Gastroesophageal sphincter (tissue), 3 donors: ENCODE measurements around the gene OR6B3.

Experiments
- EP300 ChIP-seq: sonication (generic); formaldehyde crosslinking; IDR thresholded peaks from one replicate; pipeline ENCODE4 v1.6.1; 2017; ENCODE audit warnings: antibody characterized with exemption, mild to moderate bottlenecking
- POLR2A ChIP-seq, 2 donors: fragments of 450-650 bp; IDR thresholded peaks; one replicate each; pipeline ENCODE4 v1.6.1; 2017; ENCODE audit warnings: antibody characterized with exemption in 2 of 2, mild to moderate bottlenecking in 2 of 2, moderate library complexity in 1 of 2
- TF ChIP-seq, protein P1 (sequence below), 4 experiments: fragments of 200-600 bp in 2 of 4; fragments of 450-650 bp in 2 of 4; sonication (generic) in 1 of 4; IDR thresholded peaks; one replicate each; pipeline ENCODE4 v1.5.1; 2017 to 2019; ENCODE audit warnings: antibody characterized with exemption in 4 of 4, mild to moderate bottlenecking in 2 of 4, moderate library complexity in 2 of 4

DNA sequence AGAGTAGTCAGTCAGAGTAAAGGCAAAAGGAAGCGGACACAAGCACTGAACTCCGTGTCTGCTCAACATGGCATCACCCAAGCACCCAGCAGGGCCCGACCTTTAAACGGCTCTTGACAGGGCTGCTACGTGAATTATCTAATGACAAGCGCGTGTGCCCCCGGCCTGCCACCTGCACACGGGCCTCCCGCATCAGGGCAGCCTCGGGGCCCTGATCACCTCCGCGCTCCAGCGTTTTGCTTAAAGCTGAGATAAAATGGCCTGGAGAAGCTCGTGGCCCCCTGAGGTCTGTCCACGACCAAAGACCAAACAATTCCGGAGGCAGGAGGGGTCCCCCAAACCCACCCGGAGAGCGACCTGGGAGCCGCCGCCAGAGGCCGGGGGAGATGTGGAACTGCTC is 28.6 kb downstream of the OR6B3 start:
- TF ChIP-seq, protein P1, sequence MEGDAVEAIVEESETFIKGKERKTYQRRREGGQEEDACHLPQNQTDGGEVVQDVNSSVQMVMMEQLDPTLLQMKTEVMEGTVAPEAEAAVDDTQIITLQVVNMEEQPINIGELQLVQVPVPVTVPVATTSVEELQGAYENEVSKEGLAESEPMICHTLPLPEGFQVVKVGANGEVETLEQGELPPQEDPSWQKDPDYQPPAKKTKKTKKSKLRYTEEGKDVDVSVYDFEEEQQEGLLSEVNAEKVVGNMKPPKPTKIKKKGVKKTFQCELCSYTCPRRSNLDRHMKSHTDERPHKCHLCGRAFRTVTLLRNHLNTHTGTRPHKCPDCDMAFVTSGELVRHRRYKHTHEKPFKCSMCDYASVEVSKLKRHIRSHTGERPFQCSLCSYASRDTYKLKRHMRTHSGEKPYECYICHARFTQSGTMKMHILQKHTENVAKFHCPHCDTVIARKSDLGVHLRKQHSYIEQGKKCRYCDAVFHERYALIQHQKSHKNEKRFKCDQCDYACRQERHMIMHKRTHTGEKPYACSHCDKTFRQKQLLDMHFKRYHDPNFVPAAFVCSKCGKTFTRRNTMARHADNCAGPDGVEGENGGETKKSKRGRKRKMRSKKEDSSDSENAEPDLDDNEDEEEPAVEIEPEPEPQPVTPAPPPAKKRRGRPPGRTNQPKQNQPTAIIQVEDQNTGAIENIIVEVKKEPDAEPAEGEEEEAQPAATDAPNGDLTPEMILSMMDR (IDR thresholded peaks at IDR 0.05), result no peak
- TF ChIP-seq POLR2A (IDR thresholded peaks at IDR 0.05) (no peak), EP300 (no peak)
